HTERT RPE-1 (cell line): ENCODE results near the gene RBMS3.
"Not testable (repeated sequence)": the region's sequence is repeated elsewhere in the genome, so short reads cannot be mapped to it uniquely, and the experiment has no call there.

Experiments
- in situ Hi-C: fragments of 300-500 bp; cut with MboI; formaldehyde crosslinking; loops from 4 replicates; pipeline ENCODE4 v1.14.3; 2020; ENCODE audit warnings: low sequenced_read_pairs

RBMS3 gene

DNA sequence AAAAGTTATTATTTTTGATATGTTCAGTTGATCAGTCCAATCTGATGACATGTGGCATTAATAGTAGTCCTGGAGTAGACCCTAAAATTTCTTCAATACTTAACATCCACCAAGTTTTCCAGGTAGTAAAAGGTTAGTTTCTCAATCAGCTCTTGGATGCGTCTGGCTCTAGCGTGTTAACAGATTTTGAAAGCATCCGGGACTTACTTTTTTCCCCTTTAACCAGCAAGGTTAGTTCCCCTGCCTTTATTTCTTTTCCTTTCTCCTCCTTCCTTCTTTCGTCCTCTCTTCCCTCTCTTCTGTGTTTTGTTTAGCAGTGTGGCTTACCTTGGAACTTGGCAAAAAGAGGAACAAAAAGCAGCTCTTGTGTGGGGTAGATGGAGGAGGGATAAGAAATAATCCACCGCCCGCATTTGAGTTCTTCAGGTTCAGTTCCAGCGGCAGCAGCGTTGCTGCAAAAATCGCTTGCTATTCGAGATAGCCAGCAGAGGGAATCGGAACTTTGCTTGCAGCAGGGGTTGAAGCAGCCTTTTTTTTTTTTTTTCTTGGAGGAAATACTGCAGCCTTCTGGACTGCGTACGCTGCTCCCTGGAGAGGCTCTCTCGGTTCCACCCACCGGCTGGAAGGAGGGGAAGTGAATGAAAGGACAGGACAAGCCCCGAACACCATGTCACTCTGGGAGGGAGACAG lies at the start of gene RBMS3:
Gene RBMS3 (plus strand): TSS at position 668 of the 690 bp plus-strand sequence.
- in situ Hi-C loops: no loop called here

GRCh38 chr3:29233126-29233525 lies 47.7 kb upstream of the RBMS3 start:
- in situ Hi-C loops: not testable (repeated sequence)

DNA sequence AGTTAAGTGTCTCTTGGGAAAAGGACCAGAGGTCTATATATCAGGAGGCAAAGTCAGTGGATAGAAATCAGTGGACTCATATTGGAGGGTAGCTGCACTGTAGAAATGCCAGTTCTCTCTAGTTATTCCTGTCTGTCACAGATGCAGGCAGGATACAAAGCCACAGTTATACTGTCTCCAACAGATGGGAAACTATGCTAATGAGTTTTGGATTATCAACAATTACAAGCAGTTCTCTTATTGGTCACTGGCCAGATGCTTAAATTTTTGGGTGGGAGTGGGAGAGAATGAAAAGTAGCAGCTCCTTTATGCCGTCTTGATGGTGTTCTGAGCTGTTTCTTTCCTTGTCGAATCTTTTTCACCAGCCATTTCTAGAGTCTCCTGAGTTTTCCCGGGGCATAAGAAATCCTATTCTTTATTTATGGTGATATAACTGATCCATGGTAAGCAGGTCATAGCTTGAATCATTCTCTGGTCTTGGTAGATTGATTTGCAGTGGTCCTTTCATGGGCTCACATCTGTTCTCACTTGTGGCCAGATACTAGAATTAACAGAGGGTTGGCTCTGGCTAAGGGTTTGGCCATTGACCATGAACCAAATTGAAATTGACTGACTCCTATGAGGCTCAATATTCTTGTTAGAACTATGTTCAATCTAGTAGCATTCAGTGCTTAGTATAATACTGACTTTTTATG lies 44.6 kb upstream of the RBMS3 start:
- in situ Hi-C loops: no loop called here

GRCh38 chr3:29239376-29239775 lies 41.5 kb upstream of the RBMS3 start:
- in situ Hi-C loops: no loop called here

GRCh38 chr3:29240248-29240647 lies 40.6 kb upstream of the RBMS3 start:
- in situ Hi-C loops: no loop called here

GRCh38 chr3:29240887-29241286 lies 40.0 kb upstream of the RBMS3 start:
- in situ Hi-C loops: no loop called here

DNA sequence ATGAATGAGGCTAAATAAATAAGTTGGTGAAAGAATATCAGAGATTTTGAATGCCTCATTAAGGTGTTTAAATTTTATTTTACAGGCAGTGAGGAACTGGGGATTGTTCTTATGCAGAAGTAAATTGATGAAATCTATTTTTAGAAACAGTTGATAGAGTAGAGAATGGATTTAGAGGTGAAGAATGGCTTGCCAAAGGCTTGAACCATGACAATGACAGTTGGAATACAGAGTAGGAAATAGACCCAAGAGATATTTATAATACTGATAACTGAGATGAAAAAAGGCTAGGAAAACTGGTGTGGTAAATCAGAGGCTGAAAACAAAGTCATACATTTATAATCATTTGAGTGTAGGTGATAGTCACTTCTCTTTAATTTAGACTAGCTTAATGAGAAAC lies 39.0 kb upstream of the RBMS3 start:
- in situ Hi-C loops: no loop called here

DNA sequence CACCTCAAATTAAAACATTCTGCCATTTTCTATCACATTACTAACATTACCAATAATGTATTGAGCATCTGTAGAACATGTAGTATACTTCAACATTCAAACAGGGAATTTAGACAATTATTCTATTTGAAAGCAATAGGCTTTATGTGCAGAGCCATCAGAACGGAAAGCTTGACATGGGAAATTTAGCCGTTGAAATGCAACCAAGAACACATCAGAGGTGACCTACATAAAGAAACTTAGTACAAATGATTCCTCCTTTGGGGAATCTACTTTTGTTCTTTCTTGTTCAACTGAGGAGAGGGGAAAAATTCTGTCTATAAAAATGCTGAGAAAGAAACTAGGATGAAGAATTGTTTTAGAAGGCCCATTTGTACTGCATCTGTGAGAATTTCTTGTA lies 38.6 kb upstream of the RBMS3 start:
- in situ Hi-C loops: no loop called here

GRCh38 chr3:29245441-29245840 lies 35.4 kb upstream of the RBMS3 start:
- in situ Hi-C loops: no loop called here

DNA sequence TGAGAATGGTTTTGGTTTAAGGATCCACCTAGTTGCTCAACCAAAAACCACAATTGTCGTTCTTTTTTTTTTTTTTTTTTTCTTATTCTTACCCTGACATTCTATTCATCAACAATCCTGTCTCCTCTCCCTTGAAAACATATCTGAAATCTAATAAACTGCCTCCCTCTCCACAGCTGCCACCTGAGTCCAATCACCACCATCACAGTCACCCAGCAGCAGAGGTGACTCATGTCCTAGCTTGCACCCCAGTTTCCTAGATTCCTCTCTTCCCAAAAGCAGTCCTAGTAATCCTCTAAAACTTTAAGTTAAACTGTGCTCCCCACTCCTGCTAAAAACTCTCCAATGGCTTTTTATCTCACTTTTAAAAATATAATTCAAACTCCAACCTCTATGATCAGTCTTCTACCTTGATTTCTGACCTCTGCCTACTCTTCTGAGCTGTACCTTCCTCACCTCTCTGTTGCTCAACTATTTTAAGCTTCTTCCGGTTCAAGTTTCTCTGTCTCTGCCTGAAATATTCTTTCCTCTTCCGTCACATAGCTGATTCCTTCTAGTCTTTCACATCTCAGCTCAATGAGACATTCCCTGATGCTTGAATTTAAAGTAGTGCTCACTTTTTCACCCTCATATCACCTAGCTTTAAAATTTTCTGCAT lies 33.7 kb upstream of the RBMS3 start:
- in situ Hi-C loops: no loop called here

DNA sequence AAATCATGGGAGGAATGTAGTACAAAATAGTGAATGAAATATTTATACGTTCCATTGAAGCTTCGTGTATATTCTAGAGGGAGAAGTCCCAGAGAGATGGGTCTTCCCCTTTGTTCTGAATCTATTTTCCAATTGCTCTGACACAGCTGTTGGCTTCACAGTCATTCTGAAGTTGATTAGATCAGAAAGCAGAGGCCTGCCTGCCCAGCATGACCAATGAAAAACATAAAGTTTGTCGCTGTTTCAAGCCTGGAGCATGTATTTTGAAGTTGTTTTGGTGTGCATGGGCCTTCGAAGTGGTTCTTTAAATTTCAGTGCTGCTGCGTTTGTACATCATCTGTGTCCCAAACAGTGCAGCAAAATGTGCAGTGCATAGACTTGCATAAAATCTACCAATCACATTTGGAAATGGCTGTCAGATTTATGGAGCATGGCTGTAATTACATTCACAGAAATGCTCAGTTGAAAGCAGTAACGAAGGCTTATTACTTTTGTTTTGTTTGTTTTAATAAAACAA lies 31.0 kb upstream of the RBMS3 start:
- in situ Hi-C loops: no loop called here

DNA sequence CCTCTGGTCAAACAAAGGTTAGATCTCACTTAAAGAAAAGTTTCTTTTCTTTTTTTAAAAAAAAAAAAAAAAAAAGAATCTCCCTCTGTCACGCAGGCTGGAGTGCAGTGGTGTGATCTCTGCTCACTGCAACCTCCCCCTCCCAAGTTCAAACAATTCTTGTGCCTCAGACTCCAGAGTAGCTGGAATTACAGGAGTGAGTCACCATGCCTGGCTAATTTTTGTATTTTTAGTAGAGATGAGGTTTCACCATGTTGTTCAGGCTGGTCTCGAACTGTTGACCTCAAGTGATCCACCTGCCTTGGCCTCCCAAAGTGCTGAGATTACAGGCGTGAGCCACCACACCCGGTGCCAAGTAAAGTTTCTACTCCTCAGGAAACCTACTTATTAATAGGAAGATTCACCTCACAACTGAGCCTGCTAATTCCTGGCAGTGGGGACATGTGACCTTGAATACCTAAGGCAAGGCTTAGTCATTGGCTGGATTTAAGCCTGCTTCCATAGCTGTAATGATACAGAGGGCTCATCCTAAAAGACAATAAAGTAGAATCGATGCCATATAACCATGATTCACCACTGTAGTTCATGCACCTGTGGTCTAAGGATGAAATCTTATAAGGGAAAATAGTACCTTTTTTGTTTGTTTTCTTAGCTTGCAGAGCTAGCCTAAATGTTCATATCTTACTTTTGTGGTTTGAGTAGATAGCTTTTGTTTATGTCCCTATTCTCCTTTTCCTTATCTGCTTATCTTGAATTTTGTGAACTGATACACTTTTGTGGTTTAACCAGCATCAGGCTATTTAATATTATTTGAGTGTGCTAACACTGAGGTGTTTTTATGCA lies 24.8 kb upstream of the RBMS3 start:
- in situ Hi-C loops: no loop called here

DNA sequence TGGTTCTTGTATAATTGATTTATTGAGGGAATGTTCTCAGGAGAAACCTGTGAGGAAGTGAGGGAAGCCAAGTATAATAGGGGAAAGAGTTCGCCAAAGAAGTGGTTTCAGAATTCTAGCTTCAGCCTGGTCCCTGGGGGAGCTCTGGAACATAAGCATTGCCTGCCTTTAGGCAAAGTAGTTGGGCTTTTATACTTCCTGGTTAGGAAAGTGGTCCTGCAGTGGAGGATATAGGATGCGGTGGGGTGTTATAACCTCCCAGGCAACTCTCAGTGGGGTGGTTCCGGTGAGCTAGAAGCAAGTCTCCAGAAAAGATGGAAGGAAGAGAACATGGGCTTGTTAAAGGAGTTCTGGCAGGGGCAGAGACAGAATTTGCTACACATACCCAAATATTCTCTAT lies 22.7 kb upstream of the RBMS3 start:
- in situ Hi-C loops: no loop called here

- in situ Hi-C loops: no loop called here
Measured at GRCh38 chr3:29261119-29261518, 19.8 kb upstream of the RBMS3 start.

DNA sequence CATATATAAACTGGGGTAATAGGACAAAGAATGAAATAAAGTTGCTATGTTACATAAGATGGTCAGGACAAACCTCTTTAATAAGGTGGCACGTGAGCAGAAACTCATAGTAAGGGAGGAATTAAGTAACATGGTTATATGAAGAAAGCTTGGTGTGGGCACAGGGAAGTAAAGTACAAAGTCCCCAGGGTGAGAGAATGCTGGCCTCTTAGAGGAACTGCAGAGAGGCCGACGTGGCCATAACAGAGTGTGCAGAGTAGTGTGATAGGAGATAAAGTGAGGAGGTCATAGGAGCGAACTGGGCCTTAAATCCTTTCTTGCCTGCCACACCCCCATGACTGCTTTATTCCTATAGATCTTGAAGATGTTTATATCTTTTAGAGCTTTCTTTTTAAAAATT lies 17.4 kb upstream of the RBMS3 start:
- in situ Hi-C loops: no loop called here

DNA sequence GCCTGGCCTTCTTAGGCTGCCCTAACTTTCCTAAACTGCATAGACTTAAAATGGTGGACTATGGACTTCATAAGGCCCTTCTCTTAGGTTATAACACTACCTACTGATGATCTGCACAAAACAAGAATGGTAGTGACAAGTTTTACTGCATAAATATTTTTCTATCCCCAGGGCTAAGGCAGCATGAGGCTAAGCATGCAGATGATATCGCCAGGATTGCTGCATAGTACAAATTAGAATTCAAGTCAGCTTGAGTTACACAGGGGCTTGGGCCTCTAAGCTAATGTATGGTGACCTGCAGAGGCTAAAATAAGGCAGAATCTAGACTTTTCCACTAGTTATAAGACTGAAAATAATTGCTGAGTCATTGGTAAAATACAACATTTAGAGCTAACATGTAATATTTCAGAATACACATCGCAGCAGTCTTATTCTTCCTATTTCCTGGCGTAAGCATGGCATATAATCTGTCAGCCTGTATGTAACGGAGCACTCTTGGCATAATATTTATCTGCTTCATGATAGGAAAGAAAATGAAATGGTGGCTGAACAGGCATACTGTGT lies 15.3 kb upstream of the RBMS3 start:
- in situ Hi-C loops: no loop called here

DNA sequence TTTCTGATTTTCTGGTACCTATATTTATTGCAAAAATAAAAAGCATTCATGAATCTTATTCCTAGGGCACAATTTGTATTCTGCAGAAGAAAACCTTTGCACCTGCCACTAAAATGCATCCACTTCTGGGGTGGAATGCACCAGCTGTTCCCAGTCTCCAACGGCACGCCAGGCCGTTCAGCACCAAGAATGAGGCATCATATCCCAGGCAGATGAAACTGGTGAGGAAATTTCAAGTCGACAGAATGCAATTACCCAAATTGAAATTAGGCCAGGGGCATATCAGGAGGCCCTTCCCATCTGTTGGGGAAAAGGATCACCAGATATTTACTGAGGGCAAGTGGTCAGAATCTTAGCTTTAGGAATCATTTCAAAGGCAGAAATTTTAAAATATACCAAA lies 13.6 kb upstream of the RBMS3 start:
- in situ Hi-C loops: no loop called here

DNA sequence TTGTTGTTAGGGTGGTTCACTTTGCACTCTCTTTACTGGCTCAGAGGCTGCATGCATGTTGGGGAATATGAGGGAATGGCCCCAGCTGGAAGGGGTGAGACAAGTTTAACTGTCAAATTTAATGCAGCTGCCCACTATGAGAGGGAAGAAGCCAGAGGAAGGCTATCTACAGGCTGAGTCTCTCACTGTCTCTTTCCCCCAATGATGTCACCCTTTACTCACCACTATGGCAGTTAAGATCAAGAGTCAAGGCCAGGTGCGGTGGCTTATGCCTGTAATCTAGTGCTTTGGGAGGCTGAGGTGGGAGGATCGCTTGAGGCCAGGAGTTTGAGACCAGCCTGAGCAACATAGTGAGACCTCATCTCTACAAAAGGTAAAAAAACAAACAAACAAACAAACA lies 12.2 kb upstream of the RBMS3 start:
- in situ Hi-C loops: no loop called here

DNA sequence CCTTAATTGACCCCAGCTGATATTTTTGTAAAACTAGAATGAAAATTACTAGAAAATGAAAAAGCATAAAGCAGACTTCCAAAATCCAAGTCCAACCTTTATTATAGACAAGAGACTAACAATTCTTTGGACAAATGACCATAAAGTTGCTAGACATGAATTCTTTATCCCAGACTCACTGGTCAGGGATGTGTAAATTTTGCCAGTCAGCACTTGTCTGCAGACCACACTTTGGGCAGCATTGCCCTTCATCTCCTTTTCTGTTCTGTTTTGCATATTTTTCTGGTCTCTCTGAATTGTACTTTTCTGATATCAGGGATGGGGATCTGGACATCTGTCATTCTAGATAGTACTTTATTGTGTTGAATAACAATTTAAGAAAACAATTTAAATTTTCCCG lies 10.1 kb upstream of the RBMS3 start:
- in situ Hi-C loops: no loop called here

GRCh38 chr3:29271475-29271874 lies 9.4 kb upstream of the RBMS3 start:
- in situ Hi-C loops: no loop called here

DNA sequence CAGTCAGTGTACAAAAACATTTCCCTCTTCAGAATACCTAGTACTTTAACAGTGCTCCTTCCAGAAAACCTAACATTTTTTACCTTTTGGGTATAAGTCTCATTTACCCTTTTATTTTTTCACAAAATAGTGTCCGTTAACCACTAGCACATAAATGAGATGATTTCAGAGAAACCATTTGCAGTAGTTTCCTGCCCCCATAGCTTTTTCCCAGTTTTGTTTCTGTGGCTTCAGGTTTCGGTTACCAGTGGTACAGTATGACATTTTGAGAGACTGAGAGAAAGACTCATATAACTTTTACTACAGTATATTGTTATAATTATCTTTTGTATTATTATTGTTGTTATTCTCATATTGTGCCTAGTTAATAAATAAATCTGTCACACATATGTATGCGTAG lies 6.2 kb upstream of the RBMS3 start:
- in situ Hi-C loops: no loop called here
